ENCODE measurements around the gene ABHD6.

- no peak for TF ChIP-seq POLR2A (IDR thresholded peaks at IDR 0.05)
- no peak for TF ChIP-seq CTCF (IDR thresholded peaks at IDR 0.05)
These were observed 3.9 kb downstream of the ABHD6 start for GRCh38 chr3:58241306-58242044.
